AG04450 (cell line): ENCODE results near the gene LDB3. TPM values are rescaled to one million over a fixed set of nuclear protein-coding genes. Genes with fewer than 3 reads are reported as not detected.

Experiments
- CTCF ChIA-PET: fragments of 300-600, 350-600 bp; formaldehyde crosslinking; extraction: SDS; loops from one replicate; lab custom pipeline; 2022; ENCODE audit warnings: antibody characterized with exemption, inconsistent platforms; lab: Charles Lee
- POLR2A ChIA-PET: fragments of 350-600 bp; formaldehyde crosslinking; extraction: SDS; loops from one replicate; lab custom pipeline; 2021; ENCODE audit warnings: antibody characterized with exemption, inconsistent platforms; lab: Yijun Ruan, JAX
- DNase-seq: peaks from one replicate; pipeline ENCODE4 v3.0.0-alpha.2; 2011; ENCODE audit warnings: low read depth, low spot score
- H3K27ac ChIP-seq: one replicate; pipeline ENCODE4 v1.5.1; 2012; ENCODE audit warnings: low read depth, low read length, control low read depth
- H3K27me3 ChIP-seq: one replicate; pipeline ENCODE4 v1.6.0; 2012; ENCODE audit warnings: low read length; ENCODE audit not compliant: control insufficient read depth, insufficient read depth
- H3K4me3 ChIP-seq: 2 replicates; pipeline ENCODE4 v1.5.1; 2011; ENCODE audit warnings: mild to moderate bottlenecking, low read depth, low read length, control low read depth
- H3K9me3 ChIP-seq: 2 replicates; pipeline ENCODE4 v1.5.1; 2012; ENCODE audit warnings: low read length; ENCODE audit not compliant: control insufficient read depth, insufficient read depth
- polyA plus RNA-seq: library from polyadenylated mRNA; depleted of rRNA; stranded (reverse); fragments of >200 nt; gene quantifications from 2 replicates; pipeline ENCODE4 v1.2.3, GENCODE V29; 2011
- TF ChIP-seq, protein P1 (sequence below): IDR thresholded peaks from 2 replicates; pipeline ENCODE4 v1.5.1; 2011; ENCODE audit warnings: low read depth, low read length, control low read depth, inconsistent platforms

Gene LDB3
- polyA plus RNA-seq, 1 experiment: 0.46 TPM

DNA sequence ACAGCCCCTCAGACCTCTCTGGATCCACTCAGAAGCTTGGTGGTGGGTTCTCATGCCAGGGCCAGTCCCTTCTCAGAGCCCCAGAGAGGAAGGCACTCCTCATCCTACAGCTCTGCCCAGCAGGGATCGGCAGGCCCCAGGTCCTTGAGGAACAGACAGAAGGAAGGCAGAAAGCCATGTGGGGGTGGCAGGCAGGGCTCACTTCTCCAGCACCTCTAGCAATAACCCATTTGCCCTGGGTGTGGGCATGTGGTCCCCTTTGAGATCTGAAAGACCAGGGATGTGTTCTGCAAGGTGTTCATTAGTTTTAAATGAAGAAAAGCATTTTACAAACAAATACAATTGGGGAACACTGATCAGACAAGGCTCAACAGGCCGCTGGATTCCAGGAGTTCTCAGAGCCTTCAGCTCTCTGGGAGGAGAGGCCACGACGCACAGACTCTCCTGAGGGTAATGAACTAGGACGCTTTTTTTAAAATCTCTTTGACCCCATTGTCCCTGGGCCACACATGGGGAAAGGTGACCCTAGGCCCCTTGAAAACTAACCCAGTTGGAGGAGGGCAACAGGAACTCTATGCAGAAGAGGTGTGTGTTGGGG is 40.6 kb downstream of the LDB3 start:
- TF ChIP-seq, protein P1, sequence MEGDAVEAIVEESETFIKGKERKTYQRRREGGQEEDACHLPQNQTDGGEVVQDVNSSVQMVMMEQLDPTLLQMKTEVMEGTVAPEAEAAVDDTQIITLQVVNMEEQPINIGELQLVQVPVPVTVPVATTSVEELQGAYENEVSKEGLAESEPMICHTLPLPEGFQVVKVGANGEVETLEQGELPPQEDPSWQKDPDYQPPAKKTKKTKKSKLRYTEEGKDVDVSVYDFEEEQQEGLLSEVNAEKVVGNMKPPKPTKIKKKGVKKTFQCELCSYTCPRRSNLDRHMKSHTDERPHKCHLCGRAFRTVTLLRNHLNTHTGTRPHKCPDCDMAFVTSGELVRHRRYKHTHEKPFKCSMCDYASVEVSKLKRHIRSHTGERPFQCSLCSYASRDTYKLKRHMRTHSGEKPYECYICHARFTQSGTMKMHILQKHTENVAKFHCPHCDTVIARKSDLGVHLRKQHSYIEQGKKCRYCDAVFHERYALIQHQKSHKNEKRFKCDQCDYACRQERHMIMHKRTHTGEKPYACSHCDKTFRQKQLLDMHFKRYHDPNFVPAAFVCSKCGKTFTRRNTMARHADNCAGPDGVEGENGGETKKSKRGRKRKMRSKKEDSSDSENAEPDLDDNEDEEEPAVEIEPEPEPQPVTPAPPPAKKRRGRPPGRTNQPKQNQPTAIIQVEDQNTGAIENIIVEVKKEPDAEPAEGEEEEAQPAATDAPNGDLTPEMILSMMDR: no peak
- CTCF ChIA-PET: interaction anchor here (0.6 to 2.0 kb wide), 6 partner anchors 15 to 298 kb away, joined by 3 to 9 read pairs (median 4); no protein-coding TSS in a partner anchor
- POLR2A ChIA-PET: interaction anchor here (1.3 kb wide), 1 partner anchor 47 kb away, joined by 3 read pairs; the partner anchor contains the start of gene BMPR1A

DNA sequence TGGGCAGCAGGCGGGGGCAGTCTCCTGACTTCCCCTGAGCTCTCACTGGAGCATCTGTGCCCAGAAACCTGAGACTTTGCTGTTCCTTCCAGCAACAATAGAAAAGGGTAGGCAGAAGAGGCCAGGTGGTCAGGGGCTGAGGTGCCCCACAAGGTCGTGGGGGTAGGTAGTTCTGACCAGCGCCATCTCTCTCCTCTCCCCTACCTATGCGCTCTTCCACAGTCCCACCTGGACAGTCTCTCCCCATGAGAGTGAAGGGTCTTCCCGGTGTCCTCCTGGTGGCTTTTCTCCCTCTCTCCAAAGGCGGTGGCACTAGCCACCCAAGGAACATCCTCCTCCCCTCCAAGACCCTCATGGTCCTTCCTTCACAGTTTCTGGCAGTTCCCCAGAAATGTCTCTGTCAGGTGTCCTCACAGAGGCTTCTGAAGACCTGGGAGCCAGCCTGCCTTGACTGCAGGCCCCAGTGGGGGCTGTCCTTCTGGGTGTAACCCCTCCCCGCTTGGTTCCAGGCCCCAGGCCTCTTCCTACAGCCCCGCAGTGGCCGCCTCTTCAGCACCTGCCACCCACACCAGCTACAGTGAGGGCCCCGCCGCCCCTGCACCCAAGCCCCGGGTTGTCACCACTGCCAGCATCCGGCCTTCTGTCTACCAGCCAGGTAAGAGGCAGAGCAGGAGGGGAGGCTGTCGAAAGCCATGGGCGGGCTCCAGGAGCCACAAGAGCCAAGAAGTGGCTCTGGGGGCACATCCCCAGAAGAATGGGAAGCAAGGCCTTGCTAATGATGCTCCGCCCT is 41.3 kb downstream of the LDB3 start:
- POLR2A ChIA-PET: no interaction called here
- H3K27ac ChIP-seq: no peak overlapping the region
- no peak overlapping the region for H3K4me3 ChIP-seq
- CTCF ChIA-PET: interaction anchor here (0.9 to 1.0 kb wide), 3 partner anchors 16 to 229 kb away, joined by 3 to 8 read pairs (median 4); no protein-coding TSS in a partner anchor
- TF ChIP-seq, protein P1: no peak
- peaks cover 4% of the 10 kb centered on the region; the same call in 1 of the 2 replicates for H3K9me3 ChIP-seq
- DNase-seq: no peak
- H3K27me3 ChIP-seq: no peaks in the 10 kb centered on the region

More for the DNA sequence above, 40.6 kb downstream of the LDB3 start:
- Histone ChIP-seq H3K9me3 (peaks cover 4% of the 10 kb centered on the region; the same call in 1 of the 2 replicates), H3K27me3 (no peaks in the 10 kb centered on the region), H3K27ac (no peak overlapping the region), H3K4me3 (no peak overlapping the region)
- DNase-seq: no peak

DNA sequence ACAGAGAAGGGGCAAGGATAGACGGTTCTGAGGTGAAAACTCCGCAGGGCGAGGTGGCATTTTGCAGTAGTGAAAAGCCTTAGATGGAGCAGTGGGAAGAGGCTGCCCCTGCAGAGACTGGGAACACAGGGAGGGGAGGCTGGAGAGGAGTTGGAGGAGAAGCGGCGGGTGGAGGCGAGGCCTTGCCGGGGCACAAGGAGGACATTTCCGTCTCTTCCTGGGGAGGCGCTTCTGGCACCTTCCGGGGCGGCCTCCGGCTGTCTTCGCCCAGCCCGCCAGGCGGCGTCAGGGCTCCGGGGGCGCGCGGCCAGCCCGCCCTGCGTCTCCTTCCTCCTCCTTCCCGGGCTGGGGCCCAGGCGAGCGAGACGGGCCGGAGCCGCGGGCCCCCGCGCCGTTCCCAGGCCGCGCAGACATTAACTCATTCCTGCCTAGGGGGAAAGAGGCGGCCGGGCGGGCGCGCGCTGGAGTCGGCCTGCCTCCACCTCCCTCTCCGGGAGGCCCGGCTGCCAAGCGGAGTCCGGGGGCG is 42.7 kb downstream of the LDB3 start:
- TF ChIP-seq, protein P1: peak; percentile 72
- ChIA-PET CTCF (interaction anchor here (0.5 to 1.9 kb wide), 2 partner anchors 189 to 228 kb away, joined by 5 to 8 read pairs; no protein-coding TSS in a partner anchor), POLR2A (interaction anchor here (1.4 to 1.9 kb wide), 2 partner anchors 22 to 140 kb away, joined by 3 to 4 read pairs; no protein-coding TSS in a partner anchor)
- no peaks in the 10 kb centered on the region for H3K27me3 ChIP-seq
- H3K9me3 ChIP-seq: peaks cover 4% of the 10 kb centered on the region; the same call in 1 of the 2 replicates
- H3K4me3 ChIP-seq: peak overlapping the region; percentile 59
- DNase-seq: peak; percentile 53
- peak overlapping the region; percentile 65 for H3K27ac ChIP-seq

- H3K9me3 ChIP-seq: peaks cover 4% of the 10 kb centered on the region; the same call in 1 of the 2 replicates
- ChIA-PET POLR2A (interaction anchor here (0.6 to 1.9 kb wide), 7 partner anchors 11 to 182 kb away, joined by 3 to 8 read pairs (median 3); partner anchors contain the start of gene BMPR1A), CTCF (interaction anchor here (0.5 to 1.9 kb wide), 5 partner anchors 18 to 227 kb away, joined by 3 to 8 read pairs (median 5); no protein-coding TSS in a partner anchor)
- no peaks in the 10 kb centered on the region for H3K27me3 ChIP-seq
- TF ChIP-seq, protein P1: no peak
- H3K4me3 ChIP-seq: peak overlapping the region; percentile 59
- DNase-seq: no peak
- H3K27ac ChIP-seq: peak overlapping the region; percentile 87
Measured at GRCh38 chr10:86711513-86712316, 43.4 kb downstream of the LDB3 start.
